ENCODE measurements around the gene CXorf58.
"Not testable (repeated sequence)": the region's sequence is repeated elsewhere in the genome, so short reads cannot be mapped to it uniquely, and the experiment has no call there.

The CXorf58 gene, protein sequence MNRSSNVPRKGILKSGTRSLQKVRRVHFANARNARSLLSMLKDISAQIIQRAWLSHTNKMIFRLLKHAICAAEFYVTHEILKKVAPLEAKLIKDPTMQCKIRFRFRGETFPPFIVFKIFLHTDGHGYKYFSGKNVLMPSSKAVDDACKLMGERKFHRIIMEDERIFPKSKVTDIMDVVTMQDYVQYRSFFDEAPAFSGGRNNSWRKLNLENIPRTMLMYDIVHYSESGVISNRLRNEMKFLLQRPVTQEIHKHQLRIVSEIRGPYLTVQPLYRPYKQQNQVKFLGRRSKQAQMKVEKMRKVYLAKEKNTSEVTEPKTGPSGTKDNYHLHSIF

DNA sequence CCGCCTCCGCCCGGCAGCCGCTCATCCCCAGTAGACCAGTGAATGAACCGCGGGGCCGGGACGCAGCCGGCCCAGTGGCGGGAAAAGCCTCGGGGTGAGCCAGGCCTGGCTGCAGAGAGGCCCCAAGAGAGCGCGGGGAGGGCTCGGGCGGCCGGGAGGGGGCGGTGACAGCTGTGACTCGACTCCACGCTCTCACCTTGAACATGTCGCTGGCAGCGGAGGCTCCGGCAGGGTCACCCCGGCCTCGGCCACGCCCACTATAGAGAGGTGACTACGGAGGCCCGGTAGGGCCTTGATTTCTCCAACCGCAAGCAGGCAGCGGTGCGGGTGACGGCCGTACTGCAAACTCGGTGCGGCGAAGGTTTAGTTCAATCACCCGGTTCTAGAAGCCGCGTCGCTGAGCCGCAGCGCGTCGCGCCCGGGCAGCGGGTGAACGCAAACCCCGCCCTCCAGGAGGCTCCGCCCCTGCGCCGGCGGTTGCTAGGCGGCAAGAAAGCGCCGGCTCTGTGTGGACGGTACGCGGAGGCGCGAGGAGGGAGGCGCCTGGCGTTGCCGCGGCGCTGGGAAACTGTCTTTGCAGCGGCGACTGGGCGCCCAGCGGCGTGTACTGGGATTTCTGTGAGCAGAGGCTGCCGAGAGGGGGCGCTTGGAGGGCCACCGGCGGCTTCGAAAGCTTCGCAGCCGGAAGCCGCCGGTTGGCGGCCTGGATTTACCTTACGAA lies at the start of gene CXorf58, which contains the start of gene APOO:
CXorf58 (plus strand) TSS at position 509 of the 721 bp plus-strand sequence. CDS start 2,297 bp downstream, outside the sequence.
APOO (minus strand) TSS at position 441 of the 721 bp plus-strand sequence; CDS start at position 205, 236 bp downstream.
- H3K27me3 ChIP-seq (ENCODE audit: control insufficient read depth in 5 of 5, insufficient read depth in 4 of 5, low read length in 5 of 5): no peaks in the 10 kb centered on the region
- H3K9ac ChIP-seq (ENCODE audit: low read length in 5 of 5): peak within 1 kb of the TSS in 4 of 5 donors; percentile 45 to 71 (median 53)
- peak within 1 kb of the TSS; percentile 45 to 72 (median 61) for H3K4me3 ChIP-seq (ENCODE audit: low read depth in 1 of 5, low read length in 5 of 5)
- no peaks in the 10 kb centered on the region for H3K9me3 ChIP-seq (ENCODE audit: control insufficient read depth in 5 of 5, low read length in 5 of 5)
- peak within 1 kb of the TSS; percentile 69 for H3K27ac ChIP-seq (ENCODE audit: low read depth, low read length)
- no peaks in the 10 kb centered on the region for H3K36me3 ChIP-seq (ENCODE audit: control insufficient read depth in 5 of 5, insufficient read depth in 5 of 5, low read length in 5 of 5)
- peaks cover 0 to 6% (median 3%) of the 10 kb centered on the region in 5 donors for H3K4me1 ChIP-seq (ENCODE audit: control insufficient read depth in 5 of 5, insufficient read depth in 5 of 5, low read length in 5 of 5)

DNA sequence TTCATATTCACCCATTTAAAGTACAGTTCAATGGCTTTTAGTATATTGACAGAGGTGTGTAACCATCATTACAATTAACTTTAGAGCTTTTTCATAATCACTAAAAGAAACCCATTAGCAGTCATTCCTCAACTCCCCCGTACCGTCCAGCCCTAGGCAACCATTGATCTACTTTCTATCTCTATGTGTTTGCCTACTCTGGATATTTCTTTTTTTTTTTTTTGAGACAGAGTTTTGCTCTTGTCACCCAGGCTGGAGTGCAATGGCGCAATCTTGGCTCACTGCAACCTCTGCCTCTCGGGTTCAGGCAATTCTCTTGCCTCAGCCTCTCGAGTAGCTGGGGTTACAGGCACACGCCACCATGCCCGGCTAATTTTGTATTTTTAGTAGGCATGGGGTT lies 48.6 kb upstream of the CXorf58 start:
- not testable (repeated sequence) for H3K4me1 ChIP-seq (ENCODE audit: control insufficient read depth in 5 of 5, insufficient read depth in 5 of 5, low read length in 5 of 5); H3K9me3 ChIP-seq (ENCODE audit: control insufficient read depth in 5 of 5, low read length in 5 of 5); H3K27me3 ChIP-seq (ENCODE audit: control insufficient read depth in 5 of 5, insufficient read depth in 4 of 5, low read length in 5 of 5); H3K27ac ChIP-seq (ENCODE audit: low read depth, low read length); H3K4me3 ChIP-seq (ENCODE audit: low read depth in 1 of 5, low read length in 5 of 5); H3K9ac ChIP-seq (ENCODE audit: low read length in 5 of 5); H3K36me3 ChIP-seq (ENCODE audit: control insufficient read depth in 5 of 5, insufficient read depth in 5 of 5, low read length in 5 of 5)

DNA sequence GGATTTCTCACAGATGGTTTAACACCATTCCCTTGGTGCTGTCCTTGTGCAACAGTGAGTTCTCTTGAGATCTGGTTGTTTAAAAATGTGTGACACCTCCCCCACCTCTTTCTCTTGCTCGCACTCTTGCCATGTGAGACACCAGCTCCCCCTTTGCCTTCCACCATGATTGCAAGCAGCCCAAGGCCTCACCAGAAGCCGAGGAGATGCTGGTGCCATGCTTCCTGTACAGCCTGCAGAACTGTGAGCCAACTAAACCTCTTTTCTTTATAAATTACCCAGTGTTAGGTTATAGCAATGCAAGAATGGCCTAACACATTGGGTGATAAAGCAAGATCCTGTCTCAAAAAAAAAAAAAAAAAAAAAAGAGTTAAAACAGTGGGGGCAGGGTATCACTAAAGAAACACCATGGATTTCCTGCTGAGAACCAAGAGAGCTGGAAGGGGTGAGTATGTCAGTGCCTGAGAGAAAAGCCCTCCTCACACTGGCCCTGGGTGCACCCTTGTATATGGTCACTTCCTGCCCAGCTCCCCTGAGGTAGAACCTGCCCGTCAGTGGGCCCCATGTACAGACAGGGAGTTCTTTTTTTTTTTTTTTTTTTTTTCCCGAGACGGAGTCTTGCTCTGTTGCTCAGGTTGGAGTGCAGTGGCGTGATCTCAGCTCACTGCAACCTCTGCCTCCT lies 46.5 kb upstream of the CXorf58 start:
- Histone ChIP-seq H3K9ac (ENCODE audit: low read length in 5 of 5) (no peak overlapping the region), H3K4me1 (ENCODE audit: control insufficient read depth in 5 of 5, insufficient read depth in 5 of 5, low read length in 5 of 5) (no peaks in the 10 kb centered on the region), H3K36me3 (ENCODE audit: control insufficient read depth in 5 of 5, insufficient read depth in 5 of 5, low read length in 5 of 5) (peaks cover 0 to 3% (median 0%) of the 10 kb centered on the region in 5 donors), H3K4me3 (ENCODE audit: low read depth in 1 of 5, low read length in 5 of 5) (no peak overlapping the region), H3K9me3 (ENCODE audit: control insufficient read depth in 5 of 5, low read length in 5 of 5) (no peaks in the 10 kb centered on the region), H3K27ac (ENCODE audit: low read depth, low read length) (no peak overlapping the region), H3K27me3 (ENCODE audit: control insufficient read depth in 5 of 5, insufficient read depth in 4 of 5, low read length in 5 of 5) (peaks cover 0 to 6% (median 5%) of the 10 kb centered on the region in 5 donors)

DNA sequence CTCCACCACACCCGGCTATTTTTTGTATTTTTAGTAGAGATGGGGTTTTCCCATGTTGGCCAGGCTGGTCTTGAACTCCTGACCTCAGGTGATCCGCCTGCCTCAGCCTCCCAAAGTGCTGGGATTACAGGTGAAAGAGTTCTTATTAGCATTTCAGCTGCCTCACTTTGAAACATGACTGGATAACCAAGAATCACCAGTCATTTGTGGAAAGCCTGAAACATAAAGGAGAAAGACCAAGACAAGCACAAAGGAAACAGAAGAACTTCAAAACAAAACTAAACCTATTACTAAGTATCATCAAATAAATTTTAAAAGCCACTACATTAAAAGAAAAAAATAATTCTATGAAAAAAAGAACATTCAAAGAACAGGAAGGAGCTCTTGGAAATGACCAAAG lies 45.9 kb upstream of the CXorf58 start:
- not testable (repeated sequence) for H3K27ac ChIP-seq (ENCODE audit: low read depth, low read length); H3K4me1 ChIP-seq (ENCODE audit: control insufficient read depth in 5 of 5, insufficient read depth in 5 of 5, low read length in 5 of 5); H3K36me3 ChIP-seq (ENCODE audit: control insufficient read depth in 5 of 5, insufficient read depth in 5 of 5, low read length in 5 of 5); H3K9ac ChIP-seq (ENCODE audit: low read length in 5 of 5); H3K9me3 ChIP-seq (ENCODE audit: control insufficient read depth in 5 of 5, low read length in 5 of 5); H3K4me3 ChIP-seq (ENCODE audit: low read depth in 1 of 5, low read length in 5 of 5); H3K27me3 ChIP-seq (ENCODE audit: control insufficient read depth in 5 of 5, insufficient read depth in 4 of 5, low read length in 5 of 5)

DNA sequence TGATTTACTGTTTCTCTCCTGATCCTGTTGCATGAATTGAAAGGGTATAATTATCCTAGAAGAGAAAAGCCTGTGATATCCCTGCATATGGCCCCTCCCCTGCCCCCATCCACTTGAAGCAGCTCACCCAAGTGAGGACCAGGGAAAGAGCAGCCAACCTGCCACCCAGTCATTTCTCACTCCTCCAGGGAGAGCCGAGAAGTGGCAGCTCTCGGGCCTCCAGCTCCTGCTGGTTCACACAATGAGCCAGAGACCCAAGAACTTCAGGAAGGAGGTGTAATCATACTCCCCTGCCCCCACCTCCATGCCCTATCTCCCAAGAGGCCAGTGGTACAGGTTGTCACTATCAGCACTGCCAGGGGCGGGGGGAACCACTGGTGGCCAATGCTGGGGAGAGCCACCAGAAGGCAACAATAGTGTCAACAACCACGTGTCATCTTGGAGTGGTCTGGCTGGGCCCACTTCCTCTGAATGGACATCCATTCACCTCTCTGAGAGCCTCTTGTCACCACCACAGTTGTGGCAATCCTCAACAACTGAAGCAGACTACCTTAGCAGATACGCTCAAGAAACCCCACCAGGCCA lies 43.0 kb upstream of the CXorf58 start:
- Histone ChIP-seq H3K9me3 (ENCODE audit: control insufficient read depth in 5 of 5, low read length in 5 of 5) (no peaks in the 10 kb centered on the region), H3K4me1 (ENCODE audit: control insufficient read depth in 5 of 5, insufficient read depth in 5 of 5, low read length in 5 of 5) (no peaks in the 10 kb centered on the region), H3K4me3 (ENCODE audit: low read depth in 1 of 5, low read length in 5 of 5) (no peak overlapping the region), H3K27me3 (ENCODE audit: control insufficient read depth in 5 of 5, insufficient read depth in 4 of 5, low read length in 5 of 5) (peaks cover 0 to 6% (median 3%) of the 10 kb centered on the region in 5 donors), H3K27ac (ENCODE audit: low read depth, low read length) (no peak overlapping the region), H3K9ac (ENCODE audit: low read length in 5 of 5) (no peak overlapping the region), H3K36me3 (ENCODE audit: control insufficient read depth in 5 of 5, insufficient read depth in 5 of 5, low read length in 5 of 5) (no peaks in the 10 kb centered on the region)

DNA sequence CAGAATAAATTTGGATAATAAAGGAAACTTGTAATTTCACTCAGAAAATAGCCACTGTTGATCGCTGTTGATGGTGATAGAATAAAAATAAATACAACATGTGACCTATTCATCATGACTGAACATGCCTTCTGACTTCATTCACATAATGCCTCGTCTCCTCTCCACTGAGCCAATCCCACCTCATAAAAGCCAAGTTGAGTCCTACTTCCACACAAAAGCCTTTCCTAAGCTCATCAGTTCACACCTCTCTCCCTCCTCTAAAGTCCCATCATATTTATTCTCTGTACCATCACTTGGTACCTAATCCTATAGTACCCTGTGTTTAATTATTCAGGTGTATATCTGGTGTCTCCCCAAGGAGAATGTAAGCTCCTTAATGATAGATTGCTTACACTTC lies 37.8 kb upstream of the CXorf58 start:
- Histone ChIP-seq H3K36me3 (ENCODE audit: control insufficient read depth in 5 of 5, insufficient read depth in 5 of 5, low read length in 5 of 5) (no peaks in the 10 kb centered on the region), H3K4me3 (ENCODE audit: low read depth in 1 of 5, low read length in 5 of 5) (no peak overlapping the region), H3K9me3 (ENCODE audit: control insufficient read depth in 5 of 5, low read length in 5 of 5) (no peaks in the 10 kb centered on the region), H3K4me1 (ENCODE audit: control insufficient read depth in 5 of 5, insufficient read depth in 5 of 5, low read length in 5 of 5) (peaks cover 0 to 10% (median 5%) of the 10 kb centered on the region in 5 donors), H3K27me3 (ENCODE audit: control insufficient read depth in 5 of 5, insufficient read depth in 4 of 5, low read length in 5 of 5) (peaks cover 0 to 2% (median 0%) of the 10 kb centered on the region in 5 donors), H3K27ac (ENCODE audit: low read depth, low read length) (no peak overlapping the region), H3K9ac (ENCODE audit: low read length in 5 of 5) (no peak overlapping the region)

DNA sequence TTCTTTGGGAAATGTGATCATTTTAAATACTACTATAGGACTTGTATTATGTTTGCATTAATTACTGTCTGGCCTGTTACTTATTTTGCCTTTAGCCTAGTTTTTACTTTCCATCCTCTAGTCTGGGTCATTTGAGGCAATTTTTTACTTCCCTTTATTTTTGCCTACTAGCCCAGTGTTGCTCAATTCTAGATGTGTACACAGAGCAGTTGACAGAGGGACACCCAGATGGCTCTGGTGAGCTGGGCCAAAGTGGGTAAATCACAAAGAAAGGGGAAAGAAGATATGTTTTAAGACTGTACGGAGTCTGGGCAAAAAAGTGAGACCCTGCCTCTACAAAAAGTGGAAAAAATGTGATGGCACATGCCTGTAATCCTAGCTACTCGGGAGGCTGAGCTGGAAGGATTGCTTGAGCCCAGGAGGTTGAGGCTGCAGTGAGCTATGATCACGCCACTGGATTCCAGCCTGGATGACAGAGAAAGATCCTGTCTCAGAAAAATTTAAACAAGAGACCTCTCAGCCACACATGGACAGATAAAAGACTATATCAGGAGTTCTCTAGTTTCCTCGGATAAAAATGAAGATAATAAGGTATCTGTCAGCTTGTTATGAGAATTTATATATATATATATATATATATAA lies 35.8 kb upstream of the CXorf58 start:
- H3K36me3 ChIP-seq (ENCODE audit: control insufficient read depth in 5 of 5, insufficient read depth in 5 of 5, low read length in 5 of 5): no peaks in the 10 kb centered on the region
- H3K4me3 ChIP-seq (ENCODE audit: low read depth in 1 of 5, low read length in 5 of 5): peak overlapping the region in 1 of 5 donors; percentile 42
- no peaks in the 10 kb centered on the region for H3K27me3 ChIP-seq (ENCODE audit: control insufficient read depth in 5 of 5, insufficient read depth in 4 of 5, low read length in 5 of 5)
- H3K9ac ChIP-seq (ENCODE audit: low read length in 5 of 5): no peak overlapping the region
- no peaks in the 10 kb centered on the region for H3K9me3 ChIP-seq (ENCODE audit: control insufficient read depth in 5 of 5, low read length in 5 of 5)
- peaks cover 0 to 10% (median 5%) of the 10 kb centered on the region in 5 donors for H3K4me1 ChIP-seq (ENCODE audit: control insufficient read depth in 5 of 5, insufficient read depth in 5 of 5, low read length in 5 of 5)
- H3K27ac ChIP-seq (ENCODE audit: low read depth, low read length): peak overlapping the region; percentile 28

DNA sequence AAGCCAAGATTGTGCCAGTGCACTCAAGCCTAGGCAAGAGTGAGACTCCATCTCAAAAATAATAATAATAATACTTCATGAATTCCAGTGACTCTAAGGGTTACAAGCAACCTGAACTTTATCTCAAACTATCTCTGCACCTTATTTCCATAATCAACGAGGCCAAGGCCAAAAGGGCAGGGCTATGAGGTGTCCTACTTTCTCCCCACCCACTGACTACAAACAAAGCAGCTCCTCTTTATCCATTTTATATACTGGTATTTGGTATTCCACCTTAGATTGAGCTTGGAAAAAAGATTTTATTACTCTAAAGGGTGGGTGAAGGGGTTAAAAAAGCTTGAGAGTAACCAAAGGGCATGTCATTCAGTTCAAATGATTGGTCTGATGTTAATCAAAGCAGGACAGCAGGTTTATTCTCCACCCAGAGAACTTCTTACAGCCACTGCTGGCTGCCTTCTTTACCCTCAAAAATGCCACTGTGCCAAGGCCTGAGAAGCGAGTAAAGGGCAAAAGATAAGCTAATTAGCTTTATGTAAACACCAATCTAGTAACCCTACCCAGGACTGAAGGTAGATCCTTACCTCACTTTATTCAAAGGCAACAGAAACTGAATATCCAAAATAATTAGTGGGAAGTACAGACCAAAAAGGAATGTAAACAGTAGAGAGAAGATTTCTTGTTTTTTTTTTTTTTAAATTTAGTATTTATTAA lies 28.3 kb upstream of the CXorf58 start:
- H3K4me1 ChIP-seq (ENCODE audit: control insufficient read depth in 5 of 5, insufficient read depth in 5 of 5, low read length in 5 of 5): peaks cover 0 to 9% (median 3%) of the 10 kb centered on the region in 5 donors
- no peak overlapping the region for H3K27ac ChIP-seq (ENCODE audit: low read depth, low read length)
- no peak overlapping the region for H3K4me3 ChIP-seq (ENCODE audit: low read depth in 1 of 5, low read length in 5 of 5)

DNA sequence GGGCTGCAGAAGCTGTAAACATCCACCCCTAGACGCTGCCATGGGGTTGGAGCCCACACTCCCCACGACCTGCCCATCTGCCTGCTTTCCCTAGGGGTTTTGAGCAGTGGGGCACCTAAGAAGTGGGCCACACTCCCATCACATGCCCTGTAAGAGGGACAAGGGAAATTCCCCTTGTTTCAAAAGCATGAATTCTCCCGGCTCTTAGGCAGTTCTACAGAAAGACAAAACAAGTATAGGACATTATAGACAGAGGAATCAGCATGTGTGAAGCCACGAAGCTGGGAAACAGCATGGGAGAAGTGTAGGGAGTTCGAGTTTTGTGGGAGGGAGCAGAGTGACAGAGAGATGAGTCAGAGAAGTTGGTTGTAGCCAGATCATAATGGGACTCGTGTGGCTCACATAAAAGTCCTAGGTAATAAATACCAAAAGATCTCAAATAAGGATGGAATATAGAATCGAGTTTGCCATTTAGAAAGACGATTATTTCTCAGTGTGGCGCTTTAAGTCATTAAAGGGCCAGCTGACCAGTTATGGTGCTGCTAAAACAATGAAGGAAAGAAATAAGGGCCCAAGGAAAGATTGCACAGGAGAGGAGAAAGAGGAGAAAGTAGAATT lies 24.0 kb upstream of the CXorf58 start:
- Histone ChIP-seq H3K4me1 (ENCODE audit: control insufficient read depth in 5 of 5, insufficient read depth in 5 of 5, low read length in 5 of 5) (peaks cover 0 to 10% (median 3%) of the 10 kb centered on the region in 5 donors), H3K9ac (ENCODE audit: low read length in 5 of 5) (no peak overlapping the region), H3K9me3 (ENCODE audit: control insufficient read depth in 5 of 5, low read length in 5 of 5) (no peaks in the 10 kb centered on the region), H3K4me3 (ENCODE audit: low read depth in 1 of 5, low read length in 5 of 5) (no peak overlapping the region), H3K36me3 (ENCODE audit: control insufficient read depth in 5 of 5, insufficient read depth in 5 of 5, low read length in 5 of 5) (no peaks in the 10 kb centered on the region), H3K27ac (ENCODE audit: low read depth, low read length) (no peak overlapping the region), H3K27me3 (ENCODE audit: control insufficient read depth in 5 of 5, insufficient read depth in 4 of 5, low read length in 5 of 5) (peaks cover 0 to 7% (median 0%) of the 10 kb centered on the region in 5 donors)

More for the DNA sequence above, 28.3 kb upstream of the CXorf58 start:
- peaks cover 0 to 2% (median 0%) of the 10 kb centered on the region in 5 donors for H3K36me3 ChIP-seq (ENCODE audit: control insufficient read depth in 5 of 5, insufficient read depth in 5 of 5, low read length in 5 of 5)
- H3K27me3 ChIP-seq (ENCODE audit: control insufficient read depth in 5 of 5, insufficient read depth in 4 of 5, low read length in 5 of 5): peaks cover 0 to 7% (median 0%) of the 10 kb centered on the region in 5 donors
- H3K9me3 ChIP-seq (ENCODE audit: control insufficient read depth in 5 of 5, low read length in 5 of 5): no peaks in the 10 kb centered on the region
- no peak overlapping the region for H3K9ac ChIP-seq (ENCODE audit: low read length in 5 of 5)
